IMR-90 (cell line): Measurements from ENCODE around the gene TLR9. TPM values are rescaled to one million over a fixed set of nuclear protein-coding genes. Genes with fewer than 3 reads are reported as not detected.

Source experiments
- ATAC-seq: fragments of 200-7000 bp; cut with Tn5 transposase; 2 replicates; pipeline ENCODE4 v1.9.1; 2020; ENCODE audit warnings: low read depth, mild to moderate bottlenecking, moderate library complexity
- BruUV-seq: library from RNA; stranded (reverse); fragments of 400-500 nt; replicated peaks from 2 replicates; lab custom pipeline; 2021; lab: Mats Ljungman, UMichigan
- CTCF ChIA-PET: fragments of 300-600 bp; formaldehyde crosslinking; extraction: SDS; loops from one replicate; lab custom pipeline; 2021; ENCODE audit warnings: antibody characterized with exemption; lab: Yijun Ruan, JAX
- POLR2A ChIA-PET: fragments of 300-600 bp; sonication (Branson Sonifier 250); formaldehyde crosslinking; loops from one replicate; lab custom pipeline; 2022; ENCODE audit warnings: antibody characterized with exemption; ENCODE audit not compliant: unreplicated experiment; lab: Charles Lee
- DNase-seq: peaks from one replicate; pipeline ENCODE4 v3.0.0; 2013
- H2AFZ ChIP-seq: replicated peaks from 2 replicates; pipeline ENCODE3; 2013; ENCODE audit warnings: low read length, mild to moderate bottlenecking; ENCODE audit not compliant: poor library complexity
- H2AK5ac ChIP-seq: 2 replicates; pipeline ENCODE4 v1.6.1; 2013; ENCODE audit warnings: low read depth, low read length, inconsistent platforms
- H2AK9ac ChIP-seq: replicated peaks from 2 replicates; pipeline ENCODE3; 2013; ENCODE audit warnings: mild to moderate bottlenecking, low read depth, low read length, moderate library complexity; ENCODE audit not compliant: poor library complexity
- H2BK120ac ChIP-seq: 2 replicates; pipeline ENCODE4 v1.6.1; 2013; ENCODE audit warnings: low read depth, low read length, inconsistent platforms
- H2BK15ac ChIP-seq: 3 replicates; pipeline ENCODE4 v1.6.1; 2013; ENCODE audit warnings: low read depth, low read length, inconsistent platforms
- H2BK20ac ChIP-seq: 2 replicates; pipeline ENCODE4 v1.6.1; 2013; ENCODE audit warnings: low read depth, mild to moderate bottlenecking, inconsistent platforms, low read length, moderate library complexity
- H2BK5ac ChIP-seq: 2 replicates; pipeline ENCODE4 v1.6.1; 2013; ENCODE audit warnings: mild to moderate bottlenecking, low read depth, low read length, inconsistent platforms; ENCODE audit not compliant: poor library complexity, severe bottlenecking
- H3K14ac ChIP-seq: replicated peaks from 2 replicates; pipeline ENCODE4 v1.6.1; 2013; ENCODE audit warnings: low read depth, low read length, inconsistent platforms
- H3K18ac ChIP-seq: 2 replicates; pipeline ENCODE4 v1.6.1; 2013; ENCODE audit warnings: low read depth, low read length, control low read depth
- H3K23ac ChIP-seq: 2 replicates; pipeline ENCODE4 v1.6.1; 2013; ENCODE audit warnings: low read depth, low read length, inconsistent platforms
- H3K27ac ChIP-seq: 2 replicates; pipeline ENCODE4 v1.5.1; 2013; ENCODE audit warnings: mild to moderate bottlenecking, control low read depth, low read length; ENCODE audit not compliant: insufficient read depth
- H3K27me3 ChIP-seq: 2 replicates; pipeline ENCODE4 v1.6.1; 2013; ENCODE audit warnings: low read length; ENCODE audit not compliant: control insufficient read depth, insufficient read depth
- H3K36me3 ChIP-seq: 2 replicates; pipeline ENCODE4 v1.6.1; 2013; ENCODE audit warnings: low read length, mixed read lengths; ENCODE audit not compliant: control insufficient read depth, insufficient read depth
- H3K4ac ChIP-seq: 2 replicates; pipeline ENCODE4 v1.6.1; 2013; ENCODE audit warnings: low read depth, low read length, inconsistent platforms
- H3K4me1 ChIP-seq: 2 replicates; pipeline ENCODE4 v1.6.1; 2013; ENCODE audit warnings: low read length, mixed read lengths; ENCODE audit not compliant: control insufficient read depth, insufficient read depth
- H3K4me2 ChIP-seq: 2 replicates; pipeline ENCODE4 v1.6.1; 2013; ENCODE audit warnings: low read depth, mild to moderate bottlenecking, control low read depth, low read length, moderate library complexity
- H3K4me3 ChIP-seq: 2 replicates; pipeline ENCODE4 v1.5.1; 2013; ENCODE audit warnings: low read depth, mild to moderate bottlenecking, control low read depth, low read length, moderate library complexity; ENCODE audit not compliant: insufficient read depth
- H3K56ac ChIP-seq: 2 replicates; pipeline ENCODE4 v1.6.1; 2013; ENCODE audit warnings: low read length, inconsistent platforms; ENCODE audit not compliant: insufficient read depth; ENCODE audit errors: extremely low read depth
- H3K79me1 ChIP-seq, 2 experiments: 2 replicates each; pipeline ENCODE4 v1.6.1; 2013; ENCODE audit warnings: low read length in 2 of 2, inconsistent platforms in 1 of 2, low read depth in 1 of 2
- H3K9ac ChIP-seq: 2 replicates; pipeline ENCODE4 v1.6.1; 2013; ENCODE audit warnings: low read depth, low read length, control low read depth
- H3K9me1 ChIP-seq: 2 replicates; pipeline ENCODE4 v1.6.1; 2013; ENCODE audit warnings: low read length, inconsistent platforms; ENCODE audit not compliant: insufficient read depth
- H3K9me3 ChIP-seq: 2 replicates; pipeline ENCODE4 v1.6.1; 2013; ENCODE audit warnings: low read length; ENCODE audit not compliant: control insufficient read depth, insufficient read depth
- H4K20me1 ChIP-seq: 2 replicates; pipeline ENCODE4 v1.6.1; 2013; ENCODE audit warnings: low read length, inconsistent platforms; ENCODE audit not compliant: insufficient read depth
- H4K5ac ChIP-seq: 2 replicates; pipeline ENCODE4 v1.6.1; 2013; ENCODE audit warnings: mild to moderate bottlenecking, low read depth, low read length, control low read depth
- H4K8ac ChIP-seq, 2 experiments: 2 replicates each; pipeline ENCODE4 v1.6.1; 2013; ENCODE audit warnings: low read depth in 2 of 2, low read length in 2 of 2, control low read depth in 1 of 2, inconsistent platforms in 1 of 2
- H4K91ac ChIP-seq: 2 replicates; pipeline ENCODE4 v1.6.1; 2013; ENCODE audit warnings: low read depth, low read length, inconsistent platforms; ENCODE audit not compliant: insufficient read depth
- BHLHE40 ChIP-seq: fragments of 150-350 bp; IDR thresholded peaks from 2 replicates; pipeline ENCODE4 v1.6.1; 2016; ENCODE audit warnings: mild to moderate bottlenecking, low read depth, low read length
- CHD1 ChIP-seq: IDR thresholded peaks from 2 replicates; pipeline ENCODE4 v1.6.1; 2012; ENCODE audit warnings: low read depth, low read length, improper control_type of control experiment
- CTCF ChIP-seq: conservative IDR thresholded peaks from 2 replicates; pipeline ENCODE4 v1.5.1; 2012; ENCODE audit warnings: mild to moderate bottlenecking, low read depth, low read length, improper control_type of control experiment
- ELK1 ChIP-seq: fragments of 150-350 bp; IDR thresholded peaks from 2 replicates; pipeline ENCODE4 v1.6.1; 2016; ENCODE audit warnings: low read depth, mild to moderate bottlenecking, low read length, moderate library complexity, borderline replicate concordance
- MAFK ChIP-seq: IDR thresholded peaks from 2 replicates; pipeline ENCODE4 v1.6.1; 2012; ENCODE audit warnings: low read depth, low read length, improper control_type of control experiment
- MAZ ChIP-seq: IDR thresholded peaks from 2 replicates; pipeline ENCODE4 v1.6.1; 2012; ENCODE audit warnings: low read depth, mild to moderate bottlenecking, low read length, improper control_type of control experiment, moderate library complexity, borderline replicate concordance
- NFE2L2 ChIP-seq: fragments of 150-350 bp; IDR thresholded peaks from 2 replicates; pipeline ENCODE4 v1.6.1; 2016; ENCODE audit warnings: low read depth, mild to moderate bottlenecking, low read length
- RFX5 ChIP-seq: IDR thresholded peaks from 2 replicates; pipeline ENCODE4 v1.8.0; 2012; ENCODE audit warnings: low read depth, mild to moderate bottlenecking, low read length, moderate library complexity
- USF2 ChIP-seq: fragments of 150-350 bp; IDR thresholded peaks from 2 replicates; pipeline ENCODE4 v1.6.1; 2017; ENCODE audit warnings: mild to moderate bottlenecking, antibody characterized with exemption, low read length, low read depth
- WGBS, 2 experiments: methylation state at CpG; one replicate each; pipeline versions ENCODE4 v1.1.5 to v1.1.7; 2013; ENCODE audit warnings: missing lambda C conversion rate in 2 of 2; ENCODE audit not compliant: insufficient read length in 1 of 2; ENCODE audit errors: extremely low coverage in 2 of 2; 5-methylcytosine and 5-hydroxymethylcytosine counted together
- dilution Hi-C: fragments of 300-500 bp; cut with HindIII; formaldehyde crosslinking; loops from one replicate; pipeline ENCODE4 v1.14.3; 2018; ENCODE audit warnings: low sequenced_read_pairs; ENCODE audit not compliant: unreplicated experiment
- in situ Hi-C: fragments of 300-500 bp; cut with MboI; formaldehyde crosslinking; loops from 3 replicates; pipeline ENCODE4 v1.14.3; 2019; ENCODE audit warnings: low sequenced_read_pairs, inconsistent platforms, mixed read lengths
- intact Hi-C: fragments of 100-400 bp; cut with micrococcal nuclease; formaldehyde crosslinking; loops from 2 replicates; pipeline ENCODE4 v1.10.0; 2022
- polyA plus RNA-seq, 3 experiments: library from polyadenylated mRNA; depleted of rRNA; stranded (reverse); fragments of >200 nt; gene quantifications; 2 replicates each; pipeline ENCODE4 v1.2.3, GENCODE V29; 2012; ENCODE audit warnings: low replicate concordance in 1 of 3
- total RNA-seq: library from RNA; depleted of rRNA; stranded (reverse); fragments of >200 nt; gene quantifications from 2 replicates; pipeline ENCODE4 v1.2.3, GENCODE V29; 2012

The TLR9 gene
- total and polyA plus RNA-seq, 2 of the 4 experiments (the other 2 are of a cell fraction): not detected

- TF ChIP-seq USF2 (no peak), ELK1 (no peak), NFE2L2 (no peak), CTCF (no peak), CHD1 (no peak), RFX5 (no peak), MAFK (no peak), BHLHE40 (no peak), MAZ (no peak)
- Histone ChIP-seq H2AK9ac (peak overlapping the region; percentile 100), H3K14ac (peak overlapping the region; percentile 91; the same call in 1 of the 2 replicates), H3K27ac (peak overlapping the region; percentile 20; the same call in 1 of the 2 replicates), H3K9ac (no peak overlapping the region), H2BK20ac (no peak overlapping the region), H3K27me3 (no peaks in the 10 kb centered on the region), H2BK15ac (no peak overlapping the region), H3K23ac (peak overlapping the region; percentile 31; the same call in 1 of the 2 replicates), H2AFZ (no peak overlapping the region), H3K4me2 (no peak overlapping the region; the same call in 1 of the 2 replicates), H4K5ac (no peak overlapping the region), H3K9me1 (peaks cover 28% of the 10 kb centered on the region), H3K79me1 (peaks cover 18 to 82% of the 10 kb centered on the region in 2 experiments), H4K91ac (peak overlapping the region; percentile 16; the same call in 1 of the 2 replicates), H4K8ac (no peak overlapping the region), H3K4me1 (peaks cover 25% of the 10 kb centered on the region), H3K18ac (no peak overlapping the region), H2AK5ac (peak overlapping the region; percentile 100), H3K9me3 (no peaks in the 10 kb centered on the region), H2BK120ac (0 out of 2 replicates have a peak overlapping the region, but pooled peaks have one; percentile 81), H2BK5ac (no peak overlapping the region), H4K20me1 (peaks cover 45% of the 10 kb centered on the region), H3K36me3 (peaks cover 29% of the 10 kb centered on the region; the same call in 1 of the 2 replicates), H3K4me3 (no peak overlapping the region), H3K4ac (peak overlapping the region; percentile 100), H3K56ac (no peak overlapping the region)
- dilution Hi-C loops (no loop called here), in situ Hi-C loops (no loop called here), intact Hi-C loops (loop anchor here (5.0 kb wide), 1 partner anchor 41 kb away; the partner anchor contains the start of gene WDR82)
- WGBS, 2 experiments: 77% methylated on average over 5 of the region's 5 CpGs; no CpG with 5 or more reads in 1 of the 2 experiments
- no TSS peak for BruUV-seq
- CTCF ChIA-PET: interaction anchor here (1.0 to 2.0 kb wide), 2 partner anchors 11 to 16 kb away, joined by 4 to 8 read pairs; partner anchors contain the start of gene TLR9
- DNase-seq (no peak), ATAC-seq (no peak)
- POLR2A ChIA-PET: interaction anchor here (1.1 kb wide), 1 partner anchor 16 kb away, joined by 4 read pairs; no protein-coding TSS in a partner anchor
Measured at GRCh38 chr3:52236424-52236886, 11.0 kb upstream of the TLR9 start.
